ENCODE results near the gene NXPH2. TPM values are rescaled to one million over a fixed set of nuclear protein-coding genes. Genes with fewer than 3 reads are reported as not detected.

The NXPH2 gene
- total and polyA plus RNA-seq, 2 experiments from 2014 or later = 5.4 to 8.4 TPM

GRCh38 chr2:138671566-138671965, 108.6 kb downstream of the NXPH2 start:
- Histone ChIP-seq H3K27ac (no peak overlapping the region), H3K4me3 (no peak overlapping the region), H3K36me3 (no peaks in the 10 kb centered on the region), H3K9me3 (ENCODE audit: low read depth) (no peaks in the 10 kb centered on the region), H3K4me1 (ENCODE audit: low read depth) (no peaks in the 10 kb centered on the region), H3K27me3 (no peaks in the 10 kb centered on the region)
- TF ChIP-seq CTCF (IDR thresholded peaks at IDR 0.05; ENCODE audit: low read depth, low read length) = no peak
- DNase-seq (ENCODE audit: low read depth in 1 of 2, low spot score in 1 of 2) = no peak

DNA sequence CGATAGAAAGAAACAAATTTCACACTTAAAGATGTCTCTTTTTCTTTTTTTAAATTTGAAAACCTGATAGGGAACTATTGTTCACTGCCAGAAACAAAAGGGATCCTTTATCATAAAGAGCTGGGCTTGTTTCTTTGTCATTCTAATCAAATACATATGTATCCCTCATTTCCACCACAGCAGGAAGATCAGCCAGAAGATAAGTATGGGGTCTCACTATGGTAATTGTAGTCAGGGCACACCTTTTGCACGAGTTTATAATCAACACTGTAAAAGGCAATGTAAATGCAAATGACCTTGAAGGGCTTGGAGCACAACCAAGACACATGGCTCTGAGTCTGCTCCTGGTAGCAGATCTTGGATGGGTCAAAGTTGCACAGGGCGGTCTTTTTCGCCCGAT, 109.5 kb downstream of the NXPH2 start:
- no peak for TF ChIP-seq CTCF (IDR thresholded peaks at IDR 0.05; ENCODE audit: low read depth, low read length)
- Histone ChIP-seq H3K27me3 (no peaks in the 10 kb centered on the region), H3K4me3 (no peak overlapping the region), H3K27ac (no peak overlapping the region), H3K4me1 (ENCODE audit: low read depth) (no peaks in the 10 kb centered on the region), H3K36me3 (no peaks in the 10 kb centered on the region), H3K9me3 (ENCODE audit: low read depth) (no peaks in the 10 kb centered on the region)
- DNase-seq (ENCODE audit: low read depth in 1 of 2, low spot score in 1 of 2) = no peak

DNA sequence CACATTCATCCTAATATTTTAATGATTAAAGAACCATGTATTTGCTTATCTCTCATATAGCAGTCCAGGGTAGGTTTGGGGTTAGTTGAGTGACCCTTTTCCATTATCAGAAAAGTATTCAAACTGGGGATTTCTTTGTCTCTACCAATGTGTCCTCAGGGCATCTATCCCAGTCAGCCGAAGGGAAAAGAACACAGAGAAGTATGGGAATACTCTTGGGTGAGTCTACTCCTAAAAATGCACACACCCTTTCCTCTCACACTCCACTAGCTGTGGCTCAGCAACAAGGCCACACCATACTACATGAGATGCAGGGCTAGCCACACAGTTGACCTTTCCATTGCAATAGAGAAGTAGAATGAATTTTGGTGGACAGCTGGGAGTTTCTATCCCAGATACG, 114.3 kb downstream of the NXPH2 start:
- Histone ChIP-seq H3K36me3 (no peaks in the 10 kb centered on the region), H3K9me3 (ENCODE audit: low read depth) (no peaks in the 10 kb centered on the region), H3K27me3 (no peaks in the 10 kb centered on the region), H3K4me3 (no peak overlapping the region), H3K27ac (no peak overlapping the region), H3K4me1 (ENCODE audit: low read depth) (no peaks in the 10 kb centered on the region)
- no peak for DNase-seq (ENCODE audit: low read depth in 1 of 2, low spot score in 1 of 2)
- TF ChIP-seq CTCF (IDR thresholded peaks at IDR 0.05; ENCODE audit: low read depth, low read length) = no peak

DNA sequence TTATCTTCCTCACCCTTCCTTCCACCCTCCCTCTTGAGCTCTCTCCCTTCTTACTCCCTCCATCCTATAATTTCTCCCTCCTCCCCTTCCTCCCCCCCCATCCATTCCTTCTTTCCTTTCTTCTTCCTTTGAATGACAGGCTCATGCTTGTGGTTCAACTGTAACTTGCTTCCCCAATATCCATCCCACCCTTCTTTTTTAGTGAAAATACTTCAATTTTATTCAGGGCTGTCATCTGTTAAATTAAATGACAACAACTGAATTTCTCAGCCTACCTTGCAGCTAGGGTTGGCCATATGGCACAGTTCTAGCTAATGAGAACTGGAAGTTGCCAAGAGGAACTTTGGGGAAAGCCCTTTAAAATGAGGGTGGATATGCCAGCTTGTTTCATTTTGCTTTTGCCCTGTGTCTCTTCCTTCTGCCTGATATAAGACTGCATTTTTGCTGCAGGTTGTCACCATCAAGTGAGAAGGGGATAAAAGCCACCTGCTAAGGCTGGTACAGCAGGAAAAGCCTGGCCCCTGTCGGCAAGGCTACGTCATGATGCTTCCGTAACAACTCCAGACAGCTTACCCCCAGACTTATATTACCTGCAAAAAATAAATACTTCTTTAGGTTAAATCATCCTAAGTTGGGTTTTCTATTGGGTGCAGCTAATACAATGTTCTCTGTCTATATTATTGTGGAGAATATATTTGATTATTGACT, 121.8 kb downstream of the NXPH2 start:
- TF ChIP-seq CTCF (IDR thresholded peaks at IDR 0.05; ENCODE audit: low read depth, low read length) = peak; percentile 10
- DNase-seq (ENCODE audit: low read depth in 1 of 2, low spot score in 1 of 2) = peak; percentile 2 to 17

GRCh38 chr2:138654146-138654545, 126.0 kb downstream of the NXPH2 start:
- DNase-seq (ENCODE audit: low read depth in 1 of 2, low spot score in 1 of 2) = no peak
- no peak for TF ChIP-seq CTCF (IDR thresholded peaks at IDR 0.05; ENCODE audit: low read depth, low read length)
- Histone ChIP-seq H3K27ac (no peak overlapping the region), H3K36me3 (no peaks in the 10 kb centered on the region), H3K4me3 (no peak overlapping the region), H3K4me1 (ENCODE audit: low read depth) (no peaks in the 10 kb centered on the region), H3K27me3 (no peaks in the 10 kb centered on the region), H3K9me3 (ENCODE audit: low read depth) (no peaks in the 10 kb centered on the region)

More for the DNA sequence above, 121.8 kb downstream of the NXPH2 start:
- H3K9me3 ChIP-seq (ENCODE audit: low read depth) = no peaks in the 10 kb centered on the region
- H3K4me1 ChIP-seq (ENCODE audit: low read depth) = no peaks in the 10 kb centered on the region
- no peak overlapping the region for H3K4me3 ChIP-seq
- H3K27me3 ChIP-seq = no peaks in the 10 kb centered on the region
- H3K27ac ChIP-seq = no peak overlapping the region
- H3K36me3 ChIP-seq = no peaks in the 10 kb centered on the region
